ENCODE measurements around the gene FMNL2.

FMNL2 gene

GRCh38 chr2:152339556-152340286 lies 4.7 kb downstream of the FMNL2 start:
- DNase-seq (ENCODE audit: low read depth) = no peak

GRCh38 chr2:152342259-152343046 lies 7.5 kb downstream of the FMNL2 start:
- DNase-seq (ENCODE audit: low read depth) = no peak

GRCh38 chr2:152343426-152343825 lies 8.5 kb downstream of the FMNL2 start:
- no peak for DNase-seq (ENCODE audit: low read depth)

- no peak for DNase-seq (ENCODE audit: low read depth)
These were observed 9.7 kb downstream of the FMNL2 start for GRCh38 chr2:152344579-152345195.

GRCh38 chr2:152347076-152347475 lies 12.1 kb downstream of the FMNL2 start:
- no peak for DNase-seq (ENCODE audit: low read depth)

GRCh38 chr2:152348388-152348787 lies 13.4 kb downstream of the FMNL2 start:
- no peak for DNase-seq (ENCODE audit: low read depth)

GRCh38 chr2:152349416-152349815 lies 14.4 kb downstream of the FMNL2 start:
- DNase-seq (ENCODE audit: low read depth) = no peak

GRCh38 chr2:152350155-152350679 lies 15.2 kb downstream of the FMNL2 start:
- no peak for DNase-seq (ENCODE audit: low read depth)

GRCh38 chr2:152352616-152353015 lies 17.6 kb downstream of the FMNL2 start:
- DNase-seq (ENCODE audit: low read depth) = no peak

- no peak for DNase-seq (ENCODE audit: low read depth)
These were observed 18.4 kb downstream of the FMNL2 start for GRCh38 chr2:152353364-152353763.

- DNase-seq (ENCODE audit: low read depth) = peak; percentile 40
These were observed 19.2 kb downstream of the FMNL2 start for GRCh38 chr2:152354069-152354755.

- no peak for DNase-seq (ENCODE audit: low read depth)
These were observed 19.9 kb downstream of the FMNL2 start for GRCh38 chr2:152354909-152355308.

GRCh38 chr2:152355409-152355831 lies 20.4 kb downstream of the FMNL2 start:
- no peak for DNase-seq (ENCODE audit: low read depth)

GRCh38 chr2:152359573-152360363 lies 24.8 kb downstream of the FMNL2 start:
- DNase-seq (ENCODE audit: low read depth) = no peak

- DNase-seq (ENCODE audit: low read depth) = no peak
These were observed 29.0 kb downstream of the FMNL2 start for GRCh38 chr2:152363936-152364335.

- DNase-seq (ENCODE audit: low read depth) = no peak
These were observed 32.8 kb downstream of the FMNL2 start for GRCh38 chr2:152367547-152368390.

GRCh38 chr2:152369176-152369860 lies 34.3 kb downstream of the FMNL2 start:
- peak; percentile 84 for DNase-seq (ENCODE audit: low read depth)

- no peak for DNase-seq (ENCODE audit: low read depth)
These were observed 35.8 kb downstream of the FMNL2 start for GRCh38 chr2:152370783-152371182.

GRCh38 chr2:152372438-152372984 lies 37.5 kb downstream of the FMNL2 start:
- no peak for DNase-seq (ENCODE audit: low read depth)
